ENCODE results near the gene CXCL8. TPM values are rescaled to one million over a fixed set of nuclear protein-coding genes. Genes with fewer than 3 reads are reported as not detected.
"Not testable (repeated sequence)": the region's sequence is repeated elsewhere in the genome, so short reads cannot be mapped to it uniquely, and the experiment has no call there.

CXCL8 gene
- polyA plus RNA-seq, 4 donors, result 0.59 to 8.6 (median 2.3) TPM

- not testable (repeated sequence) for H3K36me3 ChIP-seq (ENCODE audit: control insufficient read depth in 3 of 3, insufficient read depth in 2 of 3, low read depth in 1 of 3, low read length in 3 of 3); H3K4me3 ChIP-seq (ENCODE audit: low read depth in 1 of 3, low read length in 3 of 3); H3K4me1 ChIP-seq (ENCODE audit: control insufficient read depth in 3 of 3, insufficient read depth in 2 of 3, low read depth in 1 of 3, low read length in 2 of 3); H3K9me3 ChIP-seq (ENCODE audit: control insufficient read depth in 2 of 2, insufficient read depth in 1 of 2, low read depth in 1 of 2, low read length in 1 of 2); H3K27me3 ChIP-seq (ENCODE audit: control insufficient read depth in 3 of 3, insufficient read depth in 3 of 3, low read length in 3 of 3); H3K27ac ChIP-seq (ENCODE audit: low read depth in 1 of 3, low read length in 2 of 3); DNase-seq; FAIRE-seq
- WGBS, 3 donors, result 58 to 80% (median 77%) methylated on average over 4 of the region's 4 CpGs
Observed at GRCh38 chr4:73774406-73774805, 34.0 kb downstream of the CXCL8 start.

DNA sequence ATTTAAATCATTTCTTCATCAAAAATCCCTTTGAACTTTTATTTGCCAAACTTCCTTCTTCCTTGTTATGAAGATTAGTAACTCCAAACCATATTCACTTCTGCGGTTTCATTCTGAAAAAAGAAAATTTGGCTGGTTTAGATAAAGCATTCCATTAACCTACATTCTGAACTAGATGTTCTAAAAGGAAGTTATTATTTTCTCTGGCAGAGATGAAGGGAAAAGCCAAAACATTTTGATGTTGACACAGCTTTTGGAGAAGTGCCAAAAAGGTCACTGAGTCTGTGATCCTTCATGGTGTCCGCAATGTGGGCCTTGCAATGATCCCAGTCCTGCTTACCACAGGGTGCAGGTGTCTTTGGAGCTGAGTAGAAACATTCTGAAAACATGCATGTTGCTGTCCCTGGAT is 36.0 kb downstream of the CXCL8 start:
- DNase-seq (peak in 1 of 2 donors; percentile 14), FAIRE-seq (no peak)
- no peaks in the 10 kb centered on the region for H3K9me3 ChIP-seq (ENCODE audit: control insufficient read depth in 2 of 2, insufficient read depth in 1 of 2, low read depth in 1 of 2, low read length in 1 of 2)
- no peaks in the 10 kb centered on the region for H3K27me3 ChIP-seq (ENCODE audit: control insufficient read depth in 3 of 3, insufficient read depth in 3 of 3, low read length in 3 of 3)
- H3K4me1 ChIP-seq (ENCODE audit: control insufficient read depth in 3 of 3, insufficient read depth in 2 of 3, low read depth in 1 of 3, low read length in 2 of 3), result no peaks in the 10 kb centered on the region
- no peaks in the 10 kb centered on the region for H3K36me3 ChIP-seq (ENCODE audit: control insufficient read depth in 3 of 3, insufficient read depth in 2 of 3, low read depth in 1 of 3, low read length in 3 of 3)
- 13 to 27% (median 23%) methylated on average over 2 of the region's 2 CpGs for WGBS, 3 donors
- H3K27ac ChIP-seq (ENCODE audit: low read depth in 1 of 3, low read length in 2 of 3), result no peak overlapping the region
- no peak overlapping the region for H3K4me3 ChIP-seq (ENCODE audit: low read depth in 1 of 3, low read length in 3 of 3)

- Histone ChIP-seq H3K9me3 (ENCODE audit: control insufficient read depth in 2 of 2, insufficient read depth in 1 of 2, low read depth in 1 of 2, low read length in 1 of 2) (no peaks in the 10 kb centered on the region), H3K36me3 (ENCODE audit: control insufficient read depth in 3 of 3, insufficient read depth in 2 of 3, low read depth in 1 of 3, low read length in 3 of 3) (no peaks in the 10 kb centered on the region), H3K4me3 (ENCODE audit: low read depth in 1 of 3, low read length in 3 of 3) (no peak overlapping the region), H3K27ac (ENCODE audit: low read depth in 1 of 3, low read length in 2 of 3) (no peak overlapping the region), H3K27me3 (ENCODE audit: control insufficient read depth in 3 of 3, insufficient read depth in 3 of 3, low read length in 3 of 3) (no peaks in the 10 kb centered on the region), H3K4me1 (ENCODE audit: control insufficient read depth in 3 of 3, insufficient read depth in 2 of 3, low read depth in 1 of 3, low read length in 2 of 3) (no peaks in the 10 kb centered on the region)
- DNase-seq (no peak), FAIRE-seq (no peak)
- WGBS, 3 donors, result 55 to 62% (median 56%) methylated on average over 3 of the region's 3 CpGs
Observed at GRCh38 chr4:73777612-73778011, 37.2 kb downstream of the CXCL8 start.

DNA sequence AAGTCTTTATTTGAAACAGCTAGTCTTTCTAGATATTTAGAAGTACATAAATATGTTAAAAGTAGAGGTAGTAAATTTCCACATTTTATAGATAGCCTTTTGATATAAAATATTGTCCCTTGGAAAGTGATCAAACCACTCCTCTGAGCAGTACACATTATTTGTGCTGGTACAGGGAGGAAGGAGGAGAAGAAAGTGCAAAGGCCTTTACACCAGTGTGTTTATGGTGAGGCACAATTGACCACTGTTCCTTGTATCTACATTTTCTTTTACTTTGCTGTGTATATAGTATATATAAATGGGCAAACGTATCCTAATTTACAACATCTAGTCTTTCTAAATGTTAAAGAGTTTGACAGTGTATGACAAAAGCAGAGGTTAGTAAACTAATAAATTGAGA is 39.9 kb downstream of the CXCL8 start:
- 6 to 50% (median 38%) methylated on average over 1 of the region's 1 CpG for WGBS, 3 donors
- Histone ChIP-seq H3K4me3 (ENCODE audit: low read depth in 1 of 3, low read length in 3 of 3) (no peak overlapping the region), H3K4me1 (ENCODE audit: control insufficient read depth in 3 of 3, insufficient read depth in 2 of 3, low read depth in 1 of 3, low read length in 2 of 3) (no peaks in the 10 kb centered on the region), H3K9me3 (ENCODE audit: control insufficient read depth in 2 of 2, insufficient read depth in 1 of 2, low read depth in 1 of 2, low read length in 1 of 2) (no peaks in the 10 kb centered on the region), H3K27me3 (ENCODE audit: control insufficient read depth in 3 of 3, insufficient read depth in 3 of 3, low read length in 3 of 3) (no peaks in the 10 kb centered on the region), H3K27ac (ENCODE audit: low read depth in 1 of 3, low read length in 2 of 3) (no peak overlapping the region), H3K36me3 (ENCODE audit: control insufficient read depth in 3 of 3, insufficient read depth in 2 of 3, low read depth in 1 of 3, low read length in 3 of 3) (no peaks in the 10 kb centered on the region)
- peak in 1 of 2 donors; percentile 14 for DNase-seq
- no peak for FAIRE-seq

- FAIRE-seq (no peak), DNase-seq (no peak)
- Histone ChIP-seq H3K9me3 (ENCODE audit: control insufficient read depth in 2 of 2, insufficient read depth in 1 of 2, low read depth in 1 of 2, low read length in 1 of 2) (no peaks in the 10 kb centered on the region), H3K36me3 (ENCODE audit: control insufficient read depth in 3 of 3, insufficient read depth in 2 of 3, low read depth in 1 of 3, low read length in 3 of 3) (no peaks in the 10 kb centered on the region), H3K27ac (ENCODE audit: low read depth in 1 of 3, low read length in 2 of 3) (no peak overlapping the region), H3K27me3 (ENCODE audit: control insufficient read depth in 3 of 3, insufficient read depth in 3 of 3, low read length in 3 of 3) (no peaks in the 10 kb centered on the region), H3K4me3 (ENCODE audit: low read depth in 1 of 3, low read length in 3 of 3) (no peak overlapping the region), H3K4me1 (ENCODE audit: control insufficient read depth in 3 of 3, insufficient read depth in 2 of 3, low read depth in 1 of 3, low read length in 2 of 3) (no peaks in the 10 kb centered on the region)
- WGBS, 3 donors, result 44 to 55% (median 53%) methylated on average over 2 of the region's 2 CpGs
Observed at GRCh38 chr4:73780834-73781233, 40.5 kb downstream of the CXCL8 start.

DNA sequence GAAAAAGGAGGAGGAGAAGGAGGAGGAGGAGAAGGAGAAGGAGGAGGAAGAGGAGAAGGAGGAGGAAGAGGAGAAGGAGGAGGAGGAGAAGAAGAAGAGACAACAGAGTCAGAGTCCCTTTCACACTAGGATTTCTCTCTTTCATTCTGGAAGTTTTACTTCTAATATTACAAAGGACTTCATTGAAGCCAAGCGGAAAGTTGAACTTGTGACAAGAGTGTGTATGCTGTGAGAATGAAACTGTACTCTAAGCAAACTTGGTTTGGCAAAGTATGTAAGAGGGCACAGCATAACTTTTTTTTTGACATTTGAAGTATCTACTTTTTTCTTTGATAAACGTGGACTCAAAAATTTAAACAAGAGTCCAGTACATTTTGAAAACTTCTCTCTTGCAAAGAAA is 48.0 kb downstream of the CXCL8 start:
- no peaks in the 10 kb centered on the region for H3K9me3 ChIP-seq (ENCODE audit: control insufficient read depth in 2 of 2, insufficient read depth in 1 of 2, low read depth in 1 of 2, low read length in 1 of 2)
- no peak overlapping the region for H3K4me3 ChIP-seq (ENCODE audit: low read depth in 1 of 3, low read length in 3 of 3)
- H3K4me1 ChIP-seq (ENCODE audit: control insufficient read depth in 3 of 3, insufficient read depth in 2 of 3, low read depth in 1 of 3, low read length in 2 of 3), result no peaks in the 10 kb centered on the region
- peaks cover 0 to 2% (median 0%) of the 10 kb centered on the region in 3 donors for H3K27me3 ChIP-seq (ENCODE audit: control insufficient read depth in 3 of 3, insufficient read depth in 3 of 3, low read length in 3 of 3)
- 75 to 82% (median 78%) methylated on average over 2 of the region's 2 CpGs for WGBS, 3 donors
- H3K27ac ChIP-seq (ENCODE audit: low read depth in 1 of 3, low read length in 2 of 3), result no peak overlapping the region
- no peak for DNase-seq
- FAIRE-seq, result no peak
- no peaks in the 10 kb centered on the region for H3K36me3 ChIP-seq (ENCODE audit: control insufficient read depth in 3 of 3, insufficient read depth in 2 of 3, low read depth in 1 of 3, low read length in 3 of 3)

Other genes with a start within 250 kb of the CXCL8 start
- 10 to 100 TPM in 3 of 4 donors, 1 to 10 TPM in 1; 4.1 to 18.2 (median 15.5) TPM for gene RASSF6, start 120.1 kb upstream of the CXCL8 start, polyA plus RNA-seq
- 1 to 10 TPM in 2 of 4 donors, under 1 TPM in 1, not detected in 1; 0.49 to 5.9 (median 1.6) TPM for gene CXCL6, start 96.1 kb downstream of the CXCL8 start, polyA plus RNA-seq
- gene PF4V1, start 112.7 kb downstream of the CXCL8 start, polyA plus RNA-seq, result under 1 TPM in 1 of 4 donors, not detected in 3; 0.32 TPM
- 10 to 100 TPM in 2 of 4 donors, 1 to 10 TPM in 2; 2.9 to 13.8 (median 10.1) TPM for gene CXCL1, start 128.8 kb downstream of the CXCL8 start, polyA plus RNA-seq
- under 1 TPM in 2 of 4 donors, not detected in 2; 0.68 to 0.73 TPM for gene PF4, start 241.5 kb downstream of the CXCL8 start, polyA plus RNA-seq
- 1 to 10 TPM in 1 of 4 donors, not detected in 3; 1.5 TPM for gene PPBP, start 247.6 kb downstream of the CXCL8 start, polyA plus RNA-seq